DMS79 treated with DMSO at 0.1 percent for 48 hours (cell line): Measurements from ENCODE around the gene NCK1.
"Not testable (repeated sequence)": the region's sequence is repeated elsewhere in the genome, so short reads cannot be mapped to it uniquely, and the experiment has no call there.

Source experiments
- DNase-seq: peaks from one replicate; lab custom pipeline; 2025; lab: John Stamatoyannopoulos, UW

NCK1 gene

GRCh38 chr3:136987398-136987980 is 125.5 kb downstream of the NCK1 start:
- not testable (repeated sequence) for DNase-seq

- no peak for DNase-seq
Measured at GRCh38 chr3:136988651-136989050, 126.6 kb downstream of the NCK1 start.

- DNase-seq: no peak
Measured at GRCh38 chr3:136989781-136990524, 127.9 kb downstream of the NCK1 start.

- DNase-seq: no peak
Measured at GRCh38 chr3:136990826-136991225, 128.8 kb downstream of the NCK1 start.

- no peak for DNase-seq
Measured at GRCh38 chr3:136992115-136992514, 130.1 kb downstream of the NCK1 start.

GRCh38 chr3:136994772-136995516 is 132.9 kb downstream of the NCK1 start:
- no peak for DNase-seq

GRCh38 chr3:136995652-136996051 is 133.6 kb downstream of the NCK1 start:
- no peak for DNase-seq
